ENCODE results near the gene ZNF148.

The ZNF148 gene

DNA sequence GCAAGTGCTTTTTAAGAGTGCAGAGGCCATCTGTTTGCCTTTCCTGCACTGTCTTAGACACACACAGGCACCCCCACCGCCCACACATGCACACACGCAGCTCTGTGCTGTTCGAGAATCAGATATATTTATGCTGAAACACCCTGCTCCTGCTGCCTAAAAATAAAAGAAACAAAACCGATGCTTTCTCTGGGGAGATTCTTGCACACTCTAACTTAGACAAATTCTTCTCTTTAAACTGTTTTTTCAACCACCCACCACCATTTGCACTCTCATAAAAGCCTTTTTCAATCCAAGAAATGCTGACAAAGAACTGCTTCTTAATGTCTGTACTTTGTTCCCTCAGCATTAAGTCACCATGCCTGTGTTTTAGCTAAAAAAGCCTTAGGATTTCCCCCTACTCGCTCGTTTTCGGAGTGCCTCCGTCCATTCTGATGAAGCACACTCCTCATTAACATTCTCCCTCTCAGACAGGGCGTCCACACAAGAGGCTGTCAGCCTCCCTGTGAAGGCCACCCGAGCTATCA is 188.8 kb downstream of the ZNF148 start:
- DNase-seq, result no peak

DNA sequence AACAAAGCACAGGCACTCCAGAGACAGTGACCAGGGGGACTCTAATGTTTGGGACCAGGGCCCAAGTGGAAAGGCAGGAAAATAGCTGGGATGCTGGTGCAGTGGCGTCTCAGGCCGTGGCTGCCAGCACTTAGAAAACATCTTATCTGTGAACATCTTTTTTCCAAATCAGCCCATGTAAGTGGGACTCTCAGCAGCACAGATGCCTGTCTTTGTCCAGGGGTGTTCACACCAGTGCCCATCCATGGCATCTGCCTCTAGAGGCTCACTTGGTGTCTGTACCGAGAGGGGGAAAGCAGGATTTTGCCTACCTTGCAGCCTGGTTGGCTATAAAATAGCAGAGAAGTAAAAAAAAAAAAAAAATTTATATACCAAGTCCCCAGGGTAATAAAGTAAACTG is 189.3 kb downstream of the ZNF148 start:
- no peak for DNase-seq

- DNase-seq, result no peak
These were observed 195.3 kb downstream of the ZNF148 start for GRCh38 chr3:125179884-125180240.

DNA sequence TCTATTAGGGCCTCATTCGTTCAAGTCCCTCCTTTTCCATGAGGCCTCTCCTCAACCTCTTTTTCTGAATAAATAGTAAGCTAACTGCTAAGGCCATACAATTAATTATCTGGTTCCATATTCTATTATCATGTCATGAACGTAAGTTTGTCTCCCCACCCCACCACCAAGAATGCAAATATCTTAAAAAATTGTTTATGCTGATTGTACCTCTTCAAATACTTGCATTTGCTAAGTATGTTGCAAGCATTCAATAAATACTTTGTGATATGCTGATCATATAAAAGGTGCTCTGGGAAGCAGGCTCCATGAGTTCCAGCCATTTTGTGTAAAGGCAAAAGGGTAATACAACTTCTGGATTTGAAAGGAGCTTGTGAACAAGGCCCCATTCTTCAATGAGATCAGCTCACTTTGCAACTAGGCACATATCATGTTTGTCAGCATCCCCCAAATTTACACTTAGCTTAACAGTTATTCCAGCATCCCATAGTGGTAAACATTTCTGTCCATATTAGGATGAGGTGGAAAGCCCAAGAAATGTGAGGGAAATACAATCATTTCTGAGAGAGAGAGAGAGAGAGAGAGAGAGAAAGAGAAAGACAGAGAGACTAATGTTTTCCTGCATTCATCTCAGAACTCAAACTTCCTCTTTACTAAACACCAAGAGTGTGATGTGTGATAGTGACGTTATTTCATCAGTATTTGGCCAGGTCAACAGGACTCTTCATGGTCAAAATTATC is 195.8 kb downstream of the ZNF148 start:
- DNase-seq, result no peak

DNA sequence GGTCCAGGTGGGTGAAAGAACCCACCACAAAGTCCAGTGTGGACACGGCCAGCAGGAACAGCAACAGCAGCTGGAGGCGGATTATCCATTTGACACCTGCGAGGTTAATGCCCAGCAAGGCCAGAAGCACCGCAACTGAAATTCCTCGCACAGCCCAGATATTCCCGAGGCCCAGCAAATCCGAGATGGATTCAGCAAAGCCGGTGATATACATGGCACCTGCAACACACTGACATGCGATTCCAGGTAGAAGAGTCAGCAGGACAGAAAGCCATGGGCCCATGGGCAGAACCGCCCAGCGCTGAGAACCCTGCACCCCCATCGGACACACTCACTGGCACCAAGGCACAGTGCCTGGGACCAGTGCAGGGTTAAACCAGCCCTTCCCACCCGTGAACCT is 197.4 kb downstream of the ZNF148 start:
- DNase-seq, result no peak

All from activated CD4-positive, CD25-positive, alpha-beta regulatory T cell (primary cell).